Neural cell (in vitro differentiated cells): Measurements from ENCODE around the gene TMEM250. TPM values are rescaled to one million over a fixed set of nuclear protein-coding genes. Genes with fewer than 3 reads are reported as not detected.

Experiments used
- H2AFZ ChIP-seq: fragments of 200-600, 300-800 bp; sonication (generic), shearing (Covaris generic); 2 replicates; pipeline ENCODE4 v1.6.0; 2014; ENCODE audit warnings: low read depth, mild to moderate bottlenecking, antibody characterized with exemption, low read length, moderate library complexity
- H3F3A ChIP-seq: fragments of 200-600 bp; shearing (Covaris generic); 2 replicates; pipeline ENCODE4 v1.6.1; 2016; ENCODE audit warnings: mild to moderate bottlenecking, moderate library complexity, mixed read lengths, antibody characterized with exemption, low read length; ENCODE audit not compliant: insufficient read depth, poor library complexity, severe bottlenecking
- H3K27ac ChIP-seq: fragments of 200-600, 300-800 bp; sonication (generic), shearing (Covaris generic); 2 replicates; pipeline ENCODE4 v1.5.1; 2014; ENCODE audit warnings: mild to moderate bottlenecking, low read length, moderate library complexity
- H3K27me3 ChIP-seq: fragments of 300-800, 200-600 bp; sonication (generic), shearing (Covaris generic); 2 replicates; pipeline ENCODE4 v1.6.0; 2014; ENCODE audit warnings: mild to moderate bottlenecking, low read depth, low read length, moderate library complexity; ENCODE audit not compliant: insufficient read depth
- H3K36me3 ChIP-seq: fragments of 300-800, 200-600 bp; sonication (generic), shearing (Covaris generic); 2 replicates; pipeline ENCODE4 v1.5.1; 2014; ENCODE audit warnings: mild to moderate bottlenecking, antibody characterized with exemption, low read length, moderate library complexity; ENCODE audit not compliant: insufficient read depth
- H3K4me2 ChIP-seq: fragments of 300-800, 200-600 bp; sonication (generic), shearing (Covaris generic); 2 replicates; pipeline ENCODE4 v1.6.0; 2014; ENCODE audit warnings: mild to moderate bottlenecking, low read length
- H3K4me3 ChIP-seq: fragments of 300-800, 200-600 bp; sonication (generic), shearing (Covaris generic); 2 replicates; pipeline ENCODE4 v1.5.1; 2014; ENCODE audit warnings: mild to moderate bottlenecking, low read length, moderate library complexity
- H3K79me2 ChIP-seq: fragments of 200-600 bp; shearing (Covaris generic); replicated peaks from 2 replicates; pipeline ENCODE4 v1.6.0; 2014; ENCODE audit warnings: mild to moderate bottlenecking, low read length, moderate library complexity; ENCODE audit not compliant: insufficient read depth
- H3K9ac ChIP-seq: fragments of 300-800, 200-600 bp; sonication (generic), shearing (Covaris generic); 2 replicates; pipeline ENCODE4 v1.6.1; 2016; ENCODE audit warnings: mild to moderate bottlenecking, low read length, mixed read lengths
- H3K9me2 ChIP-seq: fragments of 200-600 bp; shearing (Covaris generic); 2 replicates; pipeline ENCODE4 v1.6.1; 2016; ENCODE audit warnings: mild to moderate bottlenecking, low read length, mixed read lengths; ENCODE audit not compliant: insufficient read depth
- H3K9me3 ChIP-seq: fragments of 200-600, 300-800 bp; sonication (generic), shearing (Covaris generic); 2 replicates; pipeline ENCODE4 v1.6.1; 2016; ENCODE audit warnings: mild to moderate bottlenecking, mixed run types, low read length, moderate library complexity, mixed read lengths
- H4K20me1 ChIP-seq: fragments of 200-600 bp; shearing (Covaris generic); 2 replicates; pipeline ENCODE4 v1.6.1; 2016; ENCODE audit warnings: mild to moderate bottlenecking, mixed run types; ENCODE audit not compliant: insufficient read depth
- EP300 ChIP-seq: fragments of 450-650 bp; conservative IDR thresholded peaks from 2 replicates; pipeline ENCODE4 v1.6.1; 2014; ENCODE audit warnings: antibody characterized with exemption, mild to moderate bottlenecking, moderate library complexity; ENCODE audit not compliant: poor library complexity, severe bottlenecking
- EZH2 ChIP-seq: fragments of 200-600, 300-800 bp; shearing (Covaris generic), sonication (generic); IDR thresholded peaks from 2 replicates; pipeline ENCODE4 v1.6.1; 2014; ENCODE audit warnings: antibody characterized with exemption, low read length, borderline replicate concordance, mild to moderate bottlenecking; ENCODE audit not compliant: insufficient read depth, poor library complexity, severe bottlenecking
- MXI1 ChIP-seq: fragments of 450-650 bp; conservative IDR thresholded peaks from 2 replicates; pipeline ENCODE4 v1.6.1; 2014; ENCODE audit warnings: antibody characterized with exemption, mild to moderate bottlenecking; ENCODE audit not compliant: poor library complexity, severe bottlenecking
- POLR2AphosphoS5 ChIP-seq: IDR thresholded peaks from 2 replicates; pipeline ENCODE4 v1.6.1; 2012
- RAD21 ChIP-seq: fragments of 450-650 bp; conservative IDR thresholded peaks from 2 replicates; pipeline ENCODE4 v1.6.1; 2014; ENCODE audit warnings: antibody characterized with exemption, mild to moderate bottlenecking, moderate library complexity
- SMC3 ChIP-seq: fragments of 450-650 bp; conservative IDR thresholded peaks from 2 replicates; pipeline ENCODE4 v1.6.1; 2014; ENCODE audit warnings: antibody characterized with exemption, mild to moderate bottlenecking, moderate library complexity; ENCODE audit not compliant: poor library complexity
- TAF1 ChIP-seq: IDR thresholded peaks from 2 replicates; pipeline ENCODE4 v1.6.1; 2012; ENCODE audit warnings: low read depth
- polyA plus RNA-seq: library from polyadenylated mRNA; depleted of rRNA; stranded (reverse); fragments of >200 nt; gene quantifications from 2 replicates; pipeline ENCODE4 v1.2.3, GENCODE V29; 2014
- TF ChIP-seq, protein P1 (sequence below): IDR thresholded peaks from 2 replicates; pipeline ENCODE4 v1.6.1; 2012; ENCODE audit warnings: borderline replicate concordance
- TF ChIP-seq, protein P2 (sequence below): fragments of 450-650 bp; IDR thresholded peaks from 2 replicates; pipeline ENCODE4 v1.5.1; 2014; ENCODE audit warnings: antibody characterized with exemption, mild to moderate bottlenecking, moderate library complexity; ENCODE audit not compliant: poor library complexity, severe bottlenecking

TMEM250 gene
- polyA plus RNA-seq, 1 donor from 2014 or later, result 15.0 TPM

- no peaks in the 10 kb centered on the region for H4K20me1 ChIP-seq
- H3F3A ChIP-seq, result no peaks in the 10 kb centered on the region
- no peak overlapping the region for H3K27ac ChIP-seq
- no peaks in the 10 kb centered on the region for H3K79me2 ChIP-seq
- H3K4me2 ChIP-seq, result no peak overlapping the region
- H3K4me3 ChIP-seq, result no peak overlapping the region
- TF ChIP-seq, protein P1, sequence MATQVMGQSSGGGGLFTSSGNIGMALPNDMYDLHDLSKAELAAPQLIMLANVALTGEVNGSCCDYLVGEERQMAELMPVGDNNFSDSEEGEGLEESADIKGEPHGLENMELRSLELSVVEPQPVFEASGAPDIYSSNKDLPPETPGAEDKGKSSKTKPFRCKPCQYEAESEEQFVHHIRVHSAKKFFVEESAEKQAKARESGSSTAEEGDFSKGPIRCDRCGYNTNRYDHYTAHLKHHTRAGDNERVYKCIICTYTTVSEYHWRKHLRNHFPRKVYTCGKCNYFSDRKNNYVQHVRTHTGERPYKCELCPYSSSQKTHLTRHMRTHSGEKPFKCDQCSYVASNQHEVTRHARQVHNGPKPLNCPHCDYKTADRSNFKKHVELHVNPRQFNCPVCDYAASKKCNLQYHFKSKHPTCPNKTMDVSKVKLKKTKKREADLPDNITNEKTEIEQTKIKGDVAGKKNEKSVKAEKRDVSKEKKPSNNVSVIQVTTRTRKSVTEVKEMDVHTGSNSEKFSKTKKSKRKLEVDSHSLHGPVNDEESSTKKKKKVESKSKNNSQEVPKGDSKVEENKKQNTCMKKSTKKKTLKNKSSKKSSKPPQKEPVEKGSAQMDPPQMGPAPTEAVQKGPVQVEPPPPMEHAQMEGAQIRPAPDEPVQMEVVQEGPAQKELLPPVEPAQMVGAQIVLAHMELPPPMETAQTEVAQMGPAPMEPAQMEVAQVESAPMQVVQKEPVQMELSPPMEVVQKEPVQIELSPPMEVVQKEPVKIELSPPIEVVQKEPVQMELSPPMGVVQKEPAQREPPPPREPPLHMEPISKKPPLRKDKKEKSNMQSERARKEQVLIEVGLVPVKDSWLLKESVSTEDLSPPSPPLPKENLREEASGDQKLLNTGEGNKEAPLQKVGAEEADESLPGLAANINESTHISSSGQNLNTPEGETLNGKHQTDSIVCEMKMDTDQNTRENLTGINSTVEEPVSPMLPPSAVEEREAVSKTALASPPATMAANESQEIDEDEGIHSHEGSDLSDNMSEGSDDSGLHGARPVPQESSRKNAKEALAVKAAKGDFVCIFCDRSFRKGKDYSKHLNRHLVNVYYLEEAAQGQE, result no peak
- TF ChIP-seq EZH2 (no peak), TAF1 (no peak), EP300 (no peak), MXI1 (no peak), SMC3 (no peak), POLR2AphosphoS5 (no peak), RAD21 (no peak)
- TF ChIP-seq, protein P2, sequence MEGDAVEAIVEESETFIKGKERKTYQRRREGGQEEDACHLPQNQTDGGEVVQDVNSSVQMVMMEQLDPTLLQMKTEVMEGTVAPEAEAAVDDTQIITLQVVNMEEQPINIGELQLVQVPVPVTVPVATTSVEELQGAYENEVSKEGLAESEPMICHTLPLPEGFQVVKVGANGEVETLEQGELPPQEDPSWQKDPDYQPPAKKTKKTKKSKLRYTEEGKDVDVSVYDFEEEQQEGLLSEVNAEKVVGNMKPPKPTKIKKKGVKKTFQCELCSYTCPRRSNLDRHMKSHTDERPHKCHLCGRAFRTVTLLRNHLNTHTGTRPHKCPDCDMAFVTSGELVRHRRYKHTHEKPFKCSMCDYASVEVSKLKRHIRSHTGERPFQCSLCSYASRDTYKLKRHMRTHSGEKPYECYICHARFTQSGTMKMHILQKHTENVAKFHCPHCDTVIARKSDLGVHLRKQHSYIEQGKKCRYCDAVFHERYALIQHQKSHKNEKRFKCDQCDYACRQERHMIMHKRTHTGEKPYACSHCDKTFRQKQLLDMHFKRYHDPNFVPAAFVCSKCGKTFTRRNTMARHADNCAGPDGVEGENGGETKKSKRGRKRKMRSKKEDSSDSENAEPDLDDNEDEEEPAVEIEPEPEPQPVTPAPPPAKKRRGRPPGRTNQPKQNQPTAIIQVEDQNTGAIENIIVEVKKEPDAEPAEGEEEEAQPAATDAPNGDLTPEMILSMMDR, result no peak
- H2AFZ ChIP-seq, result no peak overlapping the region
- H3K27me3 ChIP-seq, result peaks cover 7% of the 10 kb centered on the region
- no peaks in the 10 kb centered on the region for H3K36me3 ChIP-seq
- H3K9ac ChIP-seq, result no peak overlapping the region
- no peaks in the 10 kb centered on the region for H3K9me3 ChIP-seq
- no peaks in the 10 kb centered on the region for H3K9me2 ChIP-seq
These were observed 9.8 kb upstream of the TMEM250 start for GRCh38 chr9:136128436-136128835.

GRCh38 chr9:136127313-136127712 lies 8.6 kb upstream of the TMEM250 start:
- Histone ChIP-seq H2AFZ (no peak overlapping the region), H3K27me3 (peaks cover 3% of the 10 kb centered on the region), H3K36me3 (no peaks in the 10 kb centered on the region), H3K4me3 (no peak overlapping the region), H3K4me2 (no peak overlapping the region), H3F3A (no peaks in the 10 kb centered on the region), H3K9ac (no peak overlapping the region), H3K9me2 (no peaks in the 10 kb centered on the region), H3K79me2 (no peaks in the 10 kb centered on the region), H3K9me3 (no peaks in the 10 kb centered on the region), H4K20me1 (no peaks in the 10 kb centered on the region), H3K27ac (no peak overlapping the region)
- TF ChIP-seq TAF1 (no peak), POLR2AphosphoS5 (no peak)
